HFFc6 (cell line): ENCODE data around the gene CKM. TPM values are rescaled to one million over a fixed set of nuclear protein-coding genes. Genes with fewer than 3 reads are reported as not detected.
"Not testable (repeated sequence)": the region's sequence is repeated elsewhere in the genome, so short reads cannot be mapped to it uniquely, and the experiment has no call there.

Experiments used
- DNase-seq: peaks from one replicate; pipeline ENCODE4 v3.0.0-alpha.2; 2018
- H3K27ac Mint-ChIP-seq: 2 replicates; pipeline ENCODE4 v1.8.0; 2020; ENCODE audit warnings: mild to moderate bottlenecking, mixed read lengths
- H3K27me3 Mint-ChIP-seq: 2 replicates; pipeline ENCODE4 v1.8.0; 2021; ENCODE audit warnings: mild to moderate bottlenecking, moderate library complexity, mixed read lengths; ENCODE audit not compliant: insufficient read depth
- H3K36me3 Mint-ChIP-seq: 2 replicates; pipeline ENCODE4 v1.8.0; 2021; ENCODE audit warnings: low read depth, mixed read lengths
- H3K4me1 Mint-ChIP-seq: 2 replicates; pipeline ENCODE4 v1.8.0; 2020; ENCODE audit warnings: low read depth, mixed read lengths
- H3K4me3 Mint-ChIP-seq: 2 replicates; pipeline ENCODE4 v1.8.0; 2020; ENCODE audit warnings: mild to moderate bottlenecking, moderate library complexity, mixed read lengths
- H3K9me3 Mint-ChIP-seq: 2 replicates; pipeline ENCODE4 v1.8.0; 2020; ENCODE audit warnings: mild to moderate bottlenecking, mixed read lengths
- total RNA-seq, 6 experiments: library from RNA; stranded (reverse); fragmentation: NEBNext Ultra II Directional; extraction: Animal tissue kit (Norgen Biotek cat#: 25700); gene quantifications; 2 replicates in 1 of 6; 3 replicates in 5 of 6; pipeline ENCODE4 v1.2.3, GENCODE V29; 2021
- TF ChIP-seq, protein P1 (sequence below): fragments of 200-600 bp; sonication (generic); IDR thresholded peaks from 2 replicates; pipeline ENCODE4 v1.5.0; 2021; ENCODE audit warnings: antibody characterized with exemption, mild to moderate bottlenecking

Gene CKM
- total RNA-seq, 6 experiments from 2014 or later = not detected

DNA sequence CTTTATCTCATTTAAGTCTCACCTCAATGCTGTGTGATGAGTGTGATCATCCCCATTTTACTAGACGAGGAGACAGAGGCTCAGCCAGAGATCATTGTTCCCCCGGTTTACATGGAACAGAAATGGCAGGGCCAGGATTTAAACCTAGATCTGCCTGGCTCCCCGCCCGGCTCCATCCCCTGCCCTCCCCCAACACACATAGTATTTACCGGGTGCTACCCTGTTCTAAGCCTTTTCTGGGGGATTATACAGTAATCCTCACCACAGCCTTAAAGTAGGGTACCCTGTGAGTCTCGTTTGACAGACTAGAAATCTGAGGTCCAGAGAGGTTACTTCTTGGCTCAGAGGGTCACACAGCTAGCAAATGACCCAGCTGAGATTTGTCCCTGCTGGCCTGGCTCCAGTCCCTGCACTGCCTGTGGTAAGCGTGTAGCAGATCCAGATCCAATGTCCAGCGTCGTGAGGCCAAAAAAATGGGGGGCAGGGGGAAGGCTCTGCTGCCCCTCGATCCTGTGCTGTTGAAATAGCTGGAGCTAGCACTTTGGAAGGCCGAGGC is 14.1 kb upstream of the CKM start:
- DNase-seq = no peak
- TF ChIP-seq, protein P1, sequence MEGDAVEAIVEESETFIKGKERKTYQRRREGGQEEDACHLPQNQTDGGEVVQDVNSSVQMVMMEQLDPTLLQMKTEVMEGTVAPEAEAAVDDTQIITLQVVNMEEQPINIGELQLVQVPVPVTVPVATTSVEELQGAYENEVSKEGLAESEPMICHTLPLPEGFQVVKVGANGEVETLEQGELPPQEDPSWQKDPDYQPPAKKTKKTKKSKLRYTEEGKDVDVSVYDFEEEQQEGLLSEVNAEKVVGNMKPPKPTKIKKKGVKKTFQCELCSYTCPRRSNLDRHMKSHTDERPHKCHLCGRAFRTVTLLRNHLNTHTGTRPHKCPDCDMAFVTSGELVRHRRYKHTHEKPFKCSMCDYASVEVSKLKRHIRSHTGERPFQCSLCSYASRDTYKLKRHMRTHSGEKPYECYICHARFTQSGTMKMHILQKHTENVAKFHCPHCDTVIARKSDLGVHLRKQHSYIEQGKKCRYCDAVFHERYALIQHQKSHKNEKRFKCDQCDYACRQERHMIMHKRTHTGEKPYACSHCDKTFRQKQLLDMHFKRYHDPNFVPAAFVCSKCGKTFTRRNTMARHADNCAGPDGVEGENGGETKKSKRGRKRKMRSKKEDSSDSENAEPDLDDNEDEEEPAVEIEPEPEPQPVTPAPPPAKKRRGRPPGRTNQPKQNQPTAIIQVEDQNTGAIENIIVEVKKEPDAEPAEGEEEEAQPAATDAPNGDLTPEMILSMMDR = no peak
- Mint-ChIP-seq H3K4me3 (no peak overlapping the region), H3K27me3 (peaks cover 4% of the 10 kb centered on the region), H3K4me1 (peaks cover 5% of the 10 kb centered on the region; the same call in 1 of the 2 replicates), H3K36me3 (no peaks in the 10 kb centered on the region), H3K9me3 (no peaks in the 10 kb centered on the region), H3K27ac (no peak overlapping the region)

DNA sequence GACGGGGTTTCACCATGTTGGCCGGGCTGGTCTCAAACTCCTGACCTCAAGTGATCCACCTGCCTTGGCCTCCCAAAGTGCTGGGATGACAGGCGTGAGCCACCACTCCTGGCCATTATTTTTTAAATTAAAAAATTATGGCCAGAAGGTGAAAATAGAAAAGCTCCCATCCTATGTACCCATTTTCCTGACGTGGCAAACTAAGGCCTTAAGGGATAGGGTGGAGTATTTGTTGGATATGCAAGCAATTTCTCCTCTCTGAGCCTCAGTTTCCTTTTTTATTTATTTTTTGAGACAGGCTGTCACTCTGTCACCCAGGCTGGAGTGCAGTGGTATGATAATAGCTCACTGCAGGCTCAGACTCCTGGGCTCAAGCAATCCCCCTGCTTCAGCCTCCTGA is 12.2 kb upstream of the CKM start:
- H3K4me1 Mint-ChIP-seq, H3K27me3 Mint-ChIP-seq, H3K9me3 Mint-ChIP-seq, DNase-seq, H3K4me3 Mint-ChIP-seq, H3K36me3 Mint-ChIP-seq, H3K27ac Mint-ChIP-seq: not testable (repeated sequence)

GRCh38 chr19:45333609-45334303 is 11.1 kb upstream of the CKM start:
- Mint-ChIP-seq H3K4me3 (no peak overlapping the region), H3K27me3 (peaks cover 5% of the 10 kb centered on the region; the same call in 1 of the 2 replicates), H3K4me1 (peaks cover 5% of the 10 kb centered on the region; the same call in 1 of the 2 replicates), H3K9me3 (no peaks in the 10 kb centered on the region), H3K36me3 (no peaks in the 10 kb centered on the region), H3K27ac (no peak overlapping the region)
- no peak for DNase-seq
- TF ChIP-seq, protein P1 = no peak

GRCh38 chr19:45331411-45331810 is 8.7 kb upstream of the CKM start:
- H3K9me3 Mint-ChIP-seq = no peaks in the 10 kb centered on the region
- no peak for DNase-seq
- H3K27me3 Mint-ChIP-seq = peaks cover 5% of the 10 kb centered on the region
- H3K36me3 Mint-ChIP-seq = no peaks in the 10 kb centered on the region
- peaks cover 2% of the 10 kb centered on the region; the same call in 1 of the 2 replicates for H3K4me1 Mint-ChIP-seq
- no peak overlapping the region for H3K27ac Mint-ChIP-seq
- TF ChIP-seq, protein P1 = no peak
- no peak overlapping the region for H3K4me3 Mint-ChIP-seq

DNA sequence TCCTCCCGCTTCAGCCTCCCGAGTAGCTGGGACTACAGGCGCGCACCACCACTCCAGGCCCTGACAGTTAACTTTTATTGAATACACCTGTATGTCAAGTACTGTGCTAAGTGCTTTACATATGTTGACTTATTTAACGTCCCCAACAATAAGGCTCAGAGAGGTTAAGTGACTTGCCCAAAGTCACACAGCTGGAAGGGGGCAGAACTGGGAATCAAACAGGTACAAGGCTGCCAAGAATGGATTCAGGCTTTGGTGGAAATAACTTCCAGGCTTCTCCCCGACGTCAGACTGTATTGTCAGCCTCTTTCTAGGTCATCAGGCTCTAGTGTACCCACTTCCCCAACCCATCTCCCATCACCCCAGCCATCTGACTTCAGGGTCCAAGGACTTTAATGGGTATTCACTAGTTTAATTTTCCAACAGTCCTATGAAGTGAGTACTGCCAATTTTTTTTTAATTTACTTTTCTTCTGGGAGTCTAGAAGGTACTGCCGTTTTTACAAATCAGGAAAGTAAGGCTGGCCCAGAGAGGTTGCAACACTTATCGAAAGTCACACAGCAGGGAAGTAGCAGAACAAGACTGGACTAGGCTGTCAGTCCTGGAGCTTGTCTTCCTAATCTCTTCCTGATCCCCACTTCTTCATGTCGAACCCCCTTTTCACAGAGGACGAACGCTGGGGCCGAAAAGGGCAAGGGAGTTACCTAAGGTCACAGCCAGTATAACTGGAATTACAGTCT is 4.9 kb upstream of the CKM start:
- H3K36me3 Mint-ChIP-seq = no peaks in the 10 kb centered on the region
- H3K4me1 Mint-ChIP-seq = peaks cover 7% of the 10 kb centered on the region; the same call in 1 of the 2 replicates
- H3K27ac Mint-ChIP-seq = no peak overlapping the region

More for the DNA sequence above, 4.9 kb upstream of the CKM start:
- H3K27me3 Mint-ChIP-seq = peaks cover 7% of the 10 kb centered on the region
- DNase-seq = no peak
- TF ChIP-seq, protein P1 = no peak
- H3K4me3 Mint-ChIP-seq = no peak overlapping the region
- no peaks in the 10 kb centered on the region for H3K9me3 Mint-ChIP-seq
